WTC11 (cell line): ENCODE measurements around the gene HNF1A. TPM values are rescaled to one million over a fixed set of nuclear protein-coding genes. Genes with fewer than 3 reads are reported as not detected.

Source experiments
- ATAC-seq: fragments of 200-7000 bp; cut with Tn5 transposase; 2 replicates; pipeline ENCODE4 v1.10.0; 2021; ENCODE audit warnings: mild to moderate bottlenecking, moderate library complexity
- CTCF ChIA-PET: fragments of 300-600 bp; sonication (Branson Sonifier 250); formaldehyde crosslinking; loops from one replicate; lab custom pipeline; 2021; ENCODE audit warnings: antibody characterized with exemption; lab: Charles Lee
- POLR2A ChIA-PET: fragments of 350-600 bp; sonication (Branson Sonifier 250); formaldehyde crosslinking; loops from one replicate; lab custom pipeline; 2021; ENCODE audit warnings: antibody characterized with exemption; lab: Charles Lee
- DNase-seq: peaks from one replicate; pipeline ENCODE4 v3.0.0; 2021; ENCODE audit warnings: low spot score
- H3K27ac Mint-ChIP-seq: 2 replicates; pipeline ENCODE4 v1.8.0; 2021; ENCODE audit warnings: mixed read lengths
- H3K27me3 Mint-ChIP-seq: 2 replicates; pipeline ENCODE4 v1.8.0; 2021; ENCODE audit warnings: low read depth, mild to moderate bottlenecking, moderate library complexity, mixed read lengths
- H3K36me3 Mint-ChIP-seq: 2 replicates; pipeline ENCODE4 v1.8.0; 2021; ENCODE audit warnings: mixed read lengths
- H3K4me1 Mint-ChIP-seq: 2 replicates; pipeline ENCODE4 v1.8.0; 2022; ENCODE audit warnings: mixed read lengths
- H3K4me3 Mint-ChIP-seq: 2 replicates; pipeline ENCODE4 v1.8.0; 2021; ENCODE audit warnings: mild to moderate bottlenecking, moderate library complexity, mixed read lengths
- H3K9me3 Mint-ChIP-seq: 2 replicates; pipeline ENCODE4 v1.8.0; 2021; ENCODE audit warnings: mixed read lengths
- ARID4B ChIP-seq: sonication (generic); formaldehyde crosslinking; IDR thresholded peaks from 2 replicates; pipeline ENCODE4 v1.8.0; 2023; ENCODE audit warnings: missing genetic modification reagents, mild to moderate bottlenecking, borderline replicate concordance
- ATF1 ChIP-seq: sonication (generic); formaldehyde crosslinking; IDR thresholded peaks from 2 replicates; pipeline ENCODE4 v1.8.1; 2023; ENCODE audit warnings: mild to moderate bottlenecking, moderate library complexity, missing genetic modification reagents
- CBFB ChIP-seq: sonication (generic); formaldehyde crosslinking; IDR thresholded peaks from 2 replicates; pipeline ENCODE4 v1.8.1; 2022; ENCODE audit warnings: mild to moderate bottlenecking, low read depth, missing genetic modification reagents
- ELF4 ChIP-seq: sonication (generic); formaldehyde crosslinking; IDR thresholded peaks from 2 replicates; pipeline ENCODE4 v1.8.1; 2022; ENCODE audit warnings: low read depth, mild to moderate bottlenecking, moderate library complexity, missing genetic modification reagents
- ERG ChIP-seq: fragments of 250-450 bp; sonication (Bioruptor Pico); IDR thresholded peaks from 2 replicates; pipeline ENCODE4 v1.8.0; 2021; ENCODE audit warnings: mild to moderate bottlenecking
- FOXJ3 ChIP-seq: sonication (generic); formaldehyde crosslinking; IDR thresholded peaks from 2 replicates; pipeline ENCODE4 v1.9.0; 2021; ENCODE audit warnings: missing genetic modification reagents, mild to moderate bottlenecking, borderline replicate concordance
- GABPB1 ChIP-seq: sonication (generic); formaldehyde crosslinking; IDR thresholded peaks from 2 replicates; pipeline ENCODE4 v1.8.1; 2023; ENCODE audit warnings: mild to moderate bottlenecking, missing genetic modification reagents
- GTF2I ChIP-seq: fragments of 250-450 bp; sonication (Bioruptor Pico); conservative IDR thresholded peaks from 2 replicates; pipeline ENCODE4 v1.4.0; 2021; ENCODE audit warnings: mild to moderate bottlenecking
- JAZF1 ChIP-seq: fragments of 250-450 bp; sonication (Bioruptor Pico); IDR thresholded peaks from 2 replicates; pipeline ENCODE4 v1.9.0; 2021; ENCODE audit warnings: moderate library complexity, mild to moderate bottlenecking, inconsistent platforms
- JUN ChIP-seq: sonication (generic); formaldehyde crosslinking; IDR thresholded peaks from 2 replicates; pipeline ENCODE4 v1.8.0; 2023; ENCODE audit warnings: mild to moderate bottlenecking, missing genetic modification reagents
- NFE2L1 ChIP-seq: sonication (generic); formaldehyde crosslinking; IDR thresholded peaks from 2 replicates; pipeline ENCODE4 v1.8.1; 2023; ENCODE audit warnings: missing genetic modification reagents
- NR3C1 ChIP-seq: sonication (generic); formaldehyde crosslinking; conservative IDR thresholded peaks from 2 replicates; pipeline ENCODE4 v1.8.1; 2023; ENCODE audit warnings: low read depth, mild to moderate bottlenecking, missing genetic modification reagents
- OVOL2 ChIP-seq: fragments of 250-450 bp; sonication (Bioruptor Pico); IDR thresholded peaks from 2 replicates; pipeline ENCODE4 v1.9.0; 2021; ENCODE audit warnings: mild to moderate bottlenecking, borderline replicate concordance
- SOX15 ChIP-seq: fragments of 250-450 bp; sonication (Bioruptor Pico); IDR thresholded peaks from 2 replicates; pipeline ENCODE4 v1.9.0; 2021; ENCODE audit warnings: mild to moderate bottlenecking
- STAT6 ChIP-seq: sonication (generic); formaldehyde crosslinking; conservative IDR thresholded peaks from 2 replicates; pipeline ENCODE4 v1.8.1; 2023; ENCODE audit warnings: mild to moderate bottlenecking, low read depth, missing genetic modification reagents, moderate library complexity
- TEAD4 ChIP-seq: sonication (generic); formaldehyde crosslinking; IDR thresholded peaks from 2 replicates; pipeline ENCODE4 v1.8.0; 2022; ENCODE audit warnings: mild to moderate bottlenecking, missing genetic modification reagents
- USF2 ChIP-seq: sonication (generic); formaldehyde crosslinking; IDR thresholded peaks from 2 replicates; pipeline ENCODE4 v1.8.1; 2023; ENCODE audit warnings: mild to moderate bottlenecking, missing genetic modification reagents, moderate library complexity
- ZNF423 ChIP-seq: fragments of 250-450 bp; sonication (Bioruptor Pico); IDR thresholded peaks from 2 replicates; pipeline ENCODE4 v2.1.2; 2022; ENCODE audit warnings: mild to moderate bottlenecking, moderate library complexity
- total RNA-seq: library from RNA; stranded (reverse); gene quantifications from 3 replicates; pipeline ENCODE4 v1.2.3, GENCODE V29; 2021
- TF ChIP-seq, protein P1 (sequence below): sonication (generic); formaldehyde crosslinking; IDR thresholded peaks from 2 replicates; pipeline ENCODE4 v1.8.0; 2022; ENCODE audit warnings: mild to moderate bottlenecking, missing genetic modification reagents
- TF ChIP-seq, protein P2 (sequence below): sonication (generic); formaldehyde crosslinking; IDR thresholded peaks from 2 replicates; pipeline ENCODE4 v1.8.0; 2023; ENCODE audit warnings: mild to moderate bottlenecking, missing genetic modification reagents

HNF1A gene
- total RNA-seq, 1 experiment from 2014 or later, result not detected

- ATAC-seq, result no peak
- ChIA-PET CTCF (interaction anchor here (0.8 to 0.9 kb wide), 2 partner anchors 9 to 14 kb away, joined by 4 read pairs; no protein-coding TSS in a partner anchor), POLR2A (no interaction called here)
- no peaks in the 10 kb centered on the region; the same call in 1 of the 2 replicates for H3K27me3 Mint-ChIP-seq
- TF ChIP-seq, protein P1, sequence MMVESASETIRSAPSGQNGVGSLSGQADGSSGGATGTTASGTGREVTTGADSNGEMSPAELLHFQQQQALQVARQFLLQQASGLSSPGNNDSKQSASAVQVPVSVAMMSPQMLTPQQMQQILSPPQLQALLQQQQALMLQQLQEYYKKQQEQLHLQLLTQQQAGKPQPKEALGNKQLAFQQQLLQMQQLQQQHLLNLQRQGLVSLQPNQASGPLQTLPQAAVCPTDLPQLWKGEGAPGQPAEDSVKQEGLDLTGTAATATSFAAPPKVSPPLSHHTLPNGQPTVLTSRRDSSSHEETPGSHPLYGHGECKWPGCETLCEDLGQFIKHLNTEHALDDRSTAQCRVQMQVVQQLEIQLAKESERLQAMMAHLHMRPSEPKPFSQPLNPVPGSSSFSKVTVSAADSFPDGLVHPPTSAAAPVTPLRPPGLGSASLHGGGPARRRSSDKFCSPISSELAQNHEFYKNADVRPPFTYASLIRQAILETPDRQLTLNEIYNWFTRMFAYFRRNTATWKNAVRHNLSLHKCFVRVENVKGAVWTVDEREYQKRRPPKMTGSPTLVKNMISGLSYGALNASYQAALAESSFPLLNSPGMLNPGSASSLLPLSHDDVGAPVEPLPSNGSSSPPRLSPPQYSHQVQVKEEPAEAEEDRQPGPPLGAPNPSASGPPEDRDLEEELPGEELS (CRISPR knock-in tag), result no peak
- TF ChIP-seq NFE2L1, result no peak
- TF ChIP-seq SOX15 (CRISPR knock-in tag), result no peak
- no peak for TF ChIP-seq JAZF1 (CRISPR knock-in tag)
- no peak for TF ChIP-seq FOXJ3 (CRISPR knock-in tag)
- no peak for TF ChIP-seq ELF4 (CRISPR knock-in tag)
- TF ChIP-seq, all 79 proteins: peak for 0
- Mint-ChIP-seq H3K4me1 (peaks cover 7% of the 10 kb centered on the region), H3K27ac (no peak overlapping the region), H3K4me3 (no peak overlapping the region), H3K9me3 (no peaks in the 10 kb centered on the region), H3K36me3 (no peaks in the 10 kb centered on the region)
- no peak for DNase-seq
These were observed 17.9 kb downstream of the HNF1A start for GRCh38 chr12:120996133-120996746.

DNA sequence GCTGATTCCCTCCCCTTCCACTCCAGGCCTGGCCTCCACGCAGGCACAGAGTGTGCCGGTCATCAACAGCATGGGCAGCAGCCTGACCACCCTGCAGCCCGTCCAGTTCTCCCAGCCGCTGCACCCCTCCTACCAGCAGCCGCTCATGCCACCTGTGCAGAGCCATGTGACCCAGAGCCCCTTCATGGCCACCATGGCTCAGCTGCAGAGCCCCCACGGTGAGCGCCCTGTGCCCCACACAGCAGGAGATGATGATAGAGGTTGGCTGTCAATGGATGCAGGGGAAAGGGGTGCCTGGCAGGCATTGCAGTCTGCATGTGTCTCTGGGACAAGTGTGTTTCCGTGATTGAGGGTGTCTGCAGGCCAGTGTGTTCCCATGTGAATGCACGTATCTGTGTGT is 19.1 kb downstream of the HNF1A start:
- Mint-ChIP-seq H3K27ac (no peak overlapping the region; the same call in 1 of the 2 replicates), H3K9me3 (no peaks in the 10 kb centered on the region), H3K27me3 (no peaks in the 10 kb centered on the region; the same call in 1 of the 2 replicates), H3K4me3 (no peak overlapping the region), H3K36me3 (no peaks in the 10 kb centered on the region; the same call in 1 of the 2 replicates), H3K4me1 (peaks cover 7% of the 10 kb centered on the region)
- TF ChIP-seq CBFB (CRISPR knock-in tag) (no peak), STAT6 (CRISPR knock-in tag) (no peak), USF2 (CRISPR knock-in tag) (no peak), ATF1 (CRISPR knock-in tag) (no peak), ARID4B (CRISPR knock-in tag) (no peak), ZNF423 (CRISPR knock-in tag) (no peak), GTF2I (CRISPR knock-in tag) (no peak), JUN (no peak), ERG (CRISPR knock-in tag) (no peak), JAZF1 (CRISPR knock-in tag) (no peak), OVOL2 (CRISPR knock-in tag) (no peak), NFE2L1 (no peak), TEAD4 (CRISPR knock-in tag) (no peak), GABPB1 (CRISPR knock-in tag) (no peak), NR3C1 (CRISPR knock-in tag) (no peak)
- TF ChIP-seq, protein P2, sequence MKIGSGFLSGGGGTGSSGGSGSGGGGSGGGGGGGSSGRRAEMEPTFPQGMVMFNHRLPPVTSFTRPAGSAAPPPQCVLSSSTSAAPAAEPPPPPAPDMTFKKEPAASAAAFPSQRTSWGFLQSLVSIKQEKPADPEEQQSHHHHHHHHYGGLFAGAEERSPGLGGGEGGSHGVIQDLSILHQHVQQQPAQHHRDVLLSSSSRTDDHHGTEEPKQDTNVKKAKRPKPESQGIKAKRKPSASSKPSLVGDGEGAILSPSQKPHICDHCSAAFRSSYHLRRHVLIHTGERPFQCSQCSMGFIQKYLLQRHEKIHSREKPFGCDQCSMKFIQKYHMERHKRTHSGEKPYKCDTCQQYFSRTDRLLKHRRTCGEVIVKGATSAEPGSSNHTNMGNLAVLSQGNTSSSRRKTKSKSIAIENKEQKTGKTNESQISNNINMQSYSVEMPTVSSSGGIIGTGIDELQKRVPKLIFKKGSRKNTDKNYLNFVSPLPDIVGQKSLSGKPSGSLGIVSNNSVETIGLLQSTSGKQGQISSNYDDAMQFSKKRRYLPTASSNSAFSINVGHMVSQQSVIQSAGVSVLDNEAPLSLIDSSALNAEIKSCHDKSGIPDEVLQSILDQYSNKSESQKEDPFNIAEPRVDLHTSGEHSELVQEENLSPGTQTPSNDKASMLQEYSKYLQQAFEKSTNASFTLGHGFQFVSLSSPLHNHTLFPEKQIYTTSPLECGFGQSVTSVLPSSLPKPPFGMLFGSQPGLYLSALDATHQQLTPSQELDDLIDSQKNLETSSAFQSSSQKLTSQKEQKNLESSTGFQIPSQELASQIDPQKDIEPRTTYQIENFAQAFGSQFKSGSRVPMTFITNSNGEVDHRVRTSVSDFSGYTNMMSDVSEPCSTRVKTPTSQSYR (CRISPR knock-in tag), result no peak
- CTCF ChIA-PET, result interaction anchor here (0.9 kb wide), 1 partner anchor 8 kb away, joined by 4 read pairs; no protein-coding TSS in a partner anchor
- POLR2A ChIA-PET, result no interaction called here
- DNase-seq, result no peak
- no peak for ATAC-seq
